Measurements from ENCODE around the gene PEPD.

Gene PEPD

GRCh38 chr19:33398361-33399060, 123.1 kb downstream of the PEPD start:
- Mint-ChIP-seq H3K36me3 (ENCODE audit: low read depth) (no peaks in the 10 kb centered on the region), H3K27me3 (no peaks in the 10 kb centered on the region), H3K9me3 (no peaks in the 10 kb centered on the region), H3K4me3 (no peak overlapping the region), H3K4me1 (ENCODE audit: low read depth) (no peaks in the 10 kb centered on the region), H3K27ac (no peak overlapping the region)

- Mint-ChIP-seq H3K4me3 (no peak overlapping the region), H3K4me1 (ENCODE audit: low read depth) (no peaks in the 10 kb centered on the region), H3K27ac (no peak overlapping the region), H3K27me3 (no peaks in the 10 kb centered on the region), H3K36me3 (ENCODE audit: low read depth) (no peaks in the 10 kb centered on the region), H3K9me3 (no peaks in the 10 kb centered on the region)
Measured at GRCh38 chr19:33397536-33398360, 123.8 kb downstream of the PEPD start.

GRCh38 chr19:33396701-33397535, 124.7 kb downstream of the PEPD start:
- Mint-ChIP-seq H3K4me1 (ENCODE audit: low read depth) (no peaks in the 10 kb centered on the region), H3K4me3 (no peak overlapping the region), H3K27me3 (no peaks in the 10 kb centered on the region), H3K9me3 (no peaks in the 10 kb centered on the region), H3K27ac (no peak overlapping the region), H3K36me3 (ENCODE audit: low read depth) (no peaks in the 10 kb centered on the region)

- Mint-ChIP-seq H3K27me3 (no peaks in the 10 kb centered on the region), H3K9me3 (no peaks in the 10 kb centered on the region), H3K4me3 (no peak overlapping the region), H3K4me1 (ENCODE audit: low read depth) (no peaks in the 10 kb centered on the region), H3K27ac (no peak overlapping the region), H3K36me3 (ENCODE audit: low read depth) (no peaks in the 10 kb centered on the region)
Measured at GRCh38 chr19:33395561-33396550, 125.7 kb downstream of the PEPD start.

- Mint-ChIP-seq H3K4me1 (ENCODE audit: low read depth) (no peaks in the 10 kb centered on the region), H3K36me3 (ENCODE audit: low read depth) (no peaks in the 10 kb centered on the region), H3K4me3 (no peak overlapping the region), H3K9me3 (no peaks in the 10 kb centered on the region), H3K27ac (no peak overlapping the region), H3K27me3 (no peaks in the 10 kb centered on the region)
Measured at GRCh38 chr19:33394723-33395560, 126.6 kb downstream of the PEPD start.

- Mint-ChIP-seq H3K27ac (no peak overlapping the region), H3K4me3 (no peak overlapping the region), H3K4me1 (ENCODE audit: low read depth) (no peaks in the 10 kb centered on the region), H3K36me3 (ENCODE audit: low read depth) (no peaks in the 10 kb centered on the region), H3K9me3 (no peaks in the 10 kb centered on the region), H3K27me3 (no peaks in the 10 kb centered on the region)
Measured at GRCh38 chr19:33394006-33394722, 127.4 kb downstream of the PEPD start.

- no peaks in the 10 kb centered on the region for H3K36me3 Mint-ChIP-seq (ENCODE audit: low read depth)
- no peaks in the 10 kb centered on the region for H3K4me1 Mint-ChIP-seq (ENCODE audit: low read depth)
- H3K27ac Mint-ChIP-seq, result no peak overlapping the region
- H3K4me3 Mint-ChIP-seq, result no peak overlapping the region
- H3K9me3 Mint-ChIP-seq, result no peaks in the 10 kb centered on the region
- no peaks in the 10 kb centered on the region for H3K27me3 Mint-ChIP-seq
Measured at GRCh38 chr19:33393286-33394005, 128.1 kb downstream of the PEPD start.

GRCh38 chr19:33392341-33393285, 129.0 kb downstream of the PEPD start:
- Mint-ChIP-seq H3K27ac (no peak overlapping the region), H3K36me3 (ENCODE audit: low read depth) (no peaks in the 10 kb centered on the region), H3K27me3 (no peaks in the 10 kb centered on the region), H3K4me1 (ENCODE audit: low read depth) (no peaks in the 10 kb centered on the region), H3K9me3 (no peaks in the 10 kb centered on the region), H3K4me3 (no peak overlapping the region)

- H3K4me1 Mint-ChIP-seq (ENCODE audit: low read depth), result no peaks in the 10 kb centered on the region
- no peaks in the 10 kb centered on the region for H3K36me3 Mint-ChIP-seq (ENCODE audit: low read depth)
- no peak overlapping the region for H3K27ac Mint-ChIP-seq
- no peak overlapping the region for H3K4me3 Mint-ChIP-seq
- H3K9me3 Mint-ChIP-seq, result no peaks in the 10 kb centered on the region
- no peaks in the 10 kb centered on the region for H3K27me3 Mint-ChIP-seq
Measured at GRCh38 chr19:33391631-33392249, 129.9 kb downstream of the PEPD start.

- Mint-ChIP-seq H3K4me1 (ENCODE audit: low read depth) (no peaks in the 10 kb centered on the region), H3K9me3 (no peaks in the 10 kb centered on the region), H3K27ac (no peak overlapping the region), H3K4me3 (no peak overlapping the region), H3K27me3 (no peaks in the 10 kb centered on the region), H3K36me3 (ENCODE audit: low read depth) (no peaks in the 10 kb centered on the region)
Measured at GRCh38 chr19:33390908-33391630, 130.5 kb downstream of the PEPD start.

Data from stimulated activated naive CD8-positive, alpha-beta T cell treated with anti-CD3 and anti-CD28 coated beads, Interleukin-15, Interleukin-2, amounts not matched to agents 100 ng/mL and 50 ng/mL, for 24 hours (primary cell).